HepG2 (cell line): ENCODE data around the gene GPT2. TPM values are rescaled to one million over a fixed set of nuclear protein-coding genes. Genes with fewer than 3 reads are reported as not detected.

Source experiments
- CREB1 ChIP-seq, 2 experiments: fragments of 450-650 bp in 1 of 2; IDR thresholded peaks; 2 replicates each; pipeline ENCODE4 v1.6.1; 2016 to 2017; ENCODE audit warnings: control low read depth in 1 of 2, mild to moderate bottlenecking in 1 of 2, missing compliant biosample characterization in 1 of 2, missing genetic modification characterization in 1 of 2
- ETV6 ChIP-seq: sonication (generic); formaldehyde crosslinking; conservative IDR thresholded peaks from 2 replicates; pipeline ENCODE4 v1.4.0; 2020; ENCODE audit warnings: missing genetic modification reagents
- FOXJ3 ChIP-seq: sonication (generic); formaldehyde crosslinking; IDR thresholded peaks from 2 replicates; pipeline ENCODE4 v1.4.0; 2020; ENCODE audit warnings: missing genetic modification reagents, mild to moderate bottlenecking, borderline replicate concordance
- FOXO1 ChIP-seq: sonication (generic); formaldehyde crosslinking; IDR thresholded peaks from 2 replicates; pipeline ENCODE4 v1.4.0; 2020; ENCODE audit warnings: missing genetic modification reagents
- HMG20A ChIP-seq: IDR thresholded peaks from 2 replicates; pipeline ENCODE4 v1.6.1; 2016; ENCODE audit warnings: borderline replicate concordance
- HMG20B ChIP-seq: conservative IDR thresholded peaks from 2 replicates; pipeline ENCODE4 v1.6.1; 2016; ENCODE audit warnings: missing genetic modification reagents, missing compliant biosample characterization
- KAT8 ChIP-seq: IDR thresholded peaks from 2 replicates; pipeline ENCODE4 v1.6.1; 2016; ENCODE audit warnings: missing genetic modification reagents, missing compliant biosample characterization
- MED1 ChIP-seq: sonication (generic); formaldehyde crosslinking; IDR thresholded peaks from 2 replicates; pipeline ENCODE4 v1.4.0; 2020; ENCODE audit warnings: missing genetic modification reagents
- MIER3 ChIP-seq: IDR thresholded peaks from 2 replicates; pipeline ENCODE4 v1.6.1; 2016; ENCODE audit warnings: missing compliant biosample characterization, borderline replicate concordance
- NR3C1 ChIP-seq: sonication (generic); formaldehyde crosslinking; IDR thresholded peaks from 2 replicates; pipeline ENCODE4 v1.4.0; 2020; ENCODE audit warnings: missing genetic modification reagents
- PAXIP1 ChIP-seq: sonication (generic); formaldehyde crosslinking; conservative IDR thresholded peaks from 2 replicates; pipeline ENCODE4 v1.4.0; 2020; ENCODE audit warnings: mild to moderate bottlenecking, missing genetic modification reagents, moderate library complexity
- RFXANK ChIP-seq: IDR thresholded peaks from 2 replicates; pipeline ENCODE4 v1.6.1; 2016
- STAT6 ChIP-seq: sonication (generic); formaldehyde crosslinking; IDR thresholded peaks from 2 replicates; pipeline ENCODE4 v1.4.0; 2020; ENCODE audit warnings: missing genetic modification reagents, mild to moderate bottlenecking, borderline replicate concordance
- TERF1 ChIP-seq: sonication (generic); formaldehyde crosslinking; IDR thresholded peaks from 2 replicates; pipeline ENCODE4 v1.8.0; 2022; ENCODE audit warnings: mild to moderate bottlenecking, missing genetic modification reagents, moderate library complexity
- YY1 ChIP-seq: IDR thresholded peaks from 2 replicates; pipeline ENCODE4 v1.6.1; 2011; ENCODE audit warnings: low read length, low read depth, moderate library complexity, mild to moderate bottlenecking; ENCODE audit not compliant: insufficient read depth, insufficient replicate concordance
- ZNF264 ChIP-seq: sonication (generic); formaldehyde crosslinking; IDR thresholded peaks from 2 replicates; pipeline ENCODE4 v1.4.0; 2020; ENCODE audit warnings: missing genetic modification reagents
- ZNF280B ChIP-seq: sonication (generic); formaldehyde crosslinking; IDR thresholded peaks from 2 replicates; pipeline ENCODE4 v1.5.0; 2020; ENCODE audit warnings: missing genetic modification reagents, mild to moderate bottlenecking, borderline replicate concordance
- ZXDC ChIP-seq: sonication (generic); formaldehyde crosslinking; IDR thresholded peaks from 2 replicates; pipeline ENCODE4 v1.5.0; 2020; ENCODE audit warnings: mild to moderate bottlenecking, missing genetic modification reagents
- polyA plus RNA-seq, 8 experiments: library from polyadenylated mRNA; depleted of rRNA in 3 of 8; stranded (reverse) in 7 of 8; unstranded in 1 of 8; fragments of >200 nt; fragmentation: Illumina TruSeq in 4 of 8; extraction: Trizol in 4 of 8; gene quantifications; 2 replicates each; pipeline versions ENCODE4 v1.2.1 to v1.2.3, GENCODE V29; 2011 to 2016; ENCODE audit warnings: low read depth in 4 of 8, missing spikeins in 1 of 8, mixed read lengths in 1 of 8; ENCODE audit not compliant: insufficient read depth in 1 of 8
- total RNA-seq, 5 experiments: library from RNA; depleted of rRNA; stranded (reverse); fragments of >200 nt; fragmentation: Illumina TruSeq; extraction: Trizol; gene quantifications; 2 replicates each; pipeline ENCODE4 v1.2.3, GENCODE V29; 2016; ENCODE audit warnings: low read depth in 1 of 5

GPT2 gene
- total and polyA plus RNA-seq, 2 of the 13 experiments (the other 11 are each of a cell fraction or from before 2014, with no cell fraction given) = 138 to 267 TPM

- 0 out of 2 replicates have a peak, but pooled peaks have one; percentile 22 for TF ChIP-seq STAT6 (CRISPR knock-in tag)
- TF ChIP-seq FOXO1 (CRISPR knock-in tag) = peak; percentile 46; the same call in 1 of the 2 replicates
- TF ChIP-seq RFXANK (CRISPR knock-in tag) = 0 out of 2 replicates have a peak, but pooled peaks have one; percentile 18
- TF ChIP-seq HMG20A (CRISPR knock-in tag) = 0 out of 2 replicates have a peak, but pooled peaks have one; percentile 5
- TF ChIP-seq ZNF280B = no peak
- TF ChIP-seq MIER3 = 0 out of 2 replicates have a peak, but pooled peaks have one; percentile 73
- no peak for TF ChIP-seq ZXDC (CRISPR knock-in tag)
- TF ChIP-seq CREB1 (IDR thresholded peaks at IDR 0.05) = no peak
- TF ChIP-seq CREB1 (CRISPR knock-in tag; IDR thresholded peaks at IDR 0.05) = peak; percentile 47; the same call in 1 of the 2 replicates
- peak; percentile 93 for TF ChIP-seq YY1
- TF ChIP-seq KAT8 (CRISPR knock-in tag) = peak; percentile 82
- TF ChIP-seq NR3C1 = no peak
- TF ChIP-seq FOXJ3 (CRISPR knock-in tag) = peak; percentile 27; the same call in 1 of the 2 replicates
- TF ChIP-seq MED1 = peak; percentile 60
- 0 out of 2 replicates have a peak, but pooled peaks have one; percentile 31 for TF ChIP-seq ETV6 (CRISPR knock-in tag)
- no peak for TF ChIP-seq HMG20B (CRISPR knock-in tag)
- no peak for TF ChIP-seq TERF1 (CRISPR knock-in tag)
- TF ChIP-seq PAXIP1 (CRISPR knock-in tag) = peak; percentile 77
- 0 out of 2 replicates have a peak, but pooled peaks have one; percentile 50 for TF ChIP-seq ZNF264
These were observed 44.1 kb upstream of the GPT2 start (continued) for GRCh38 chr16:46839986-46840443.
